Tibial nerve (tissue), 4 donors: Measurements from ENCODE around the gene TLCD2. TPM values are rescaled to one million over a fixed set of nuclear protein-coding genes. Genes with fewer than 3 reads are reported as not detected.
"Not testable (repeated sequence)": the region's sequence is repeated elsewhere in the genome, so short reads cannot be mapped to it uniquely, and the experiment has no call there.

Source experiments
- DNase-seq, 2 donors: peaks; one replicate each; pipeline ENCODE4 v3.0.0-alpha.2; 2019; ENCODE audit warnings: low spot score in 2 of 2
- H3K27ac ChIP-seq, 4 donors: fragments of 200-600 bp; sonication (generic) in 3 of 4; one replicate each; pipeline ENCODE4 v1.5.1; 2017 to 2019; ENCODE audit warnings: mild to moderate bottlenecking in 1 of 4
- H3K27me3 ChIP-seq, 2 donors: fragments of 200-600 bp; sonication (generic) in 1 of 2; one replicate each; pipeline versions ENCODE4 v1.5.1 to v1.6.0; 2017 to 2019
- H3K36me3 ChIP-seq, 3 donors: fragments of 200-600 bp; sonication (generic); one replicate each; pipeline ENCODE4 v1.5.1; 2018 to 2019
- H3K4me1 ChIP-seq, 4 donors: fragments of 200-600 bp; sonication (generic) in 3 of 4; one replicate each; pipeline ENCODE4 v1.5.1; 2017 to 2019
- H3K4me3 ChIP-seq, 4 donors: fragments of 200-600 bp; sonication (generic) in 3 of 4; one replicate each; pipeline ENCODE4 v1.5.1; 2017 to 2019; ENCODE audit warnings: mild to moderate bottlenecking in 1 of 4, moderate library complexity in 1 of 4
- H3K9me3 ChIP-seq, 4 donors: fragments of 200-600 bp; sonication (generic) in 3 of 4; one replicate each; pipeline ENCODE4 v1.5.1; 2017 to 2019
- EP300 ChIP-seq, 2 donors: sonication (generic); formaldehyde crosslinking; IDR thresholded peaks; one replicate each; pipeline ENCODE4 v1.6.1; 2017; ENCODE audit warnings: antibody characterized with exemption in 2 of 2, mild to moderate bottlenecking in 1 of 2
- POLR2A ChIP-seq, 2 donors: fragments of 450-650 bp; IDR thresholded peaks; one replicate each; pipeline ENCODE4 v1.6.1; 2017; ENCODE audit warnings: antibody characterized with exemption in 2 of 2, mild to moderate bottlenecking in 2 of 2, moderate library complexity in 2 of 2
- WGBS, 2 donors: methylation state at CpG; one replicate each; pipeline ENCODE4 v1.1.5; 2018; 5-methylcytosine and 5-hydroxymethylcytosine counted together
- total RNA-seq, 4 donors: library from RNA; depleted of rRNA; stranded (reverse); fragments of >200 nt; gene quantifications; one replicate each; pipeline ENCODE4 v1.1.0, GENCODE V29; 2016
- TF ChIP-seq, protein P1 (sequence below), 5 experiments: fragments of 200-600 bp in 3 of 5; fragments of 450-650 bp in 2 of 5; sonication (generic) in 3 of 5; IDR thresholded peaks; one replicate each; pipeline ENCODE4 v1.5.1; 2016 to 2019; ENCODE audit warnings: antibody characterized with exemption in 5 of 5, mild to moderate bottlenecking in 3 of 5, moderate library complexity in 2 of 5

The TLCD2 gene
- total RNA-seq, 4 donors from 2014 or later: 7.5 to 11.8 (median 11.1) TPM

DNA sequence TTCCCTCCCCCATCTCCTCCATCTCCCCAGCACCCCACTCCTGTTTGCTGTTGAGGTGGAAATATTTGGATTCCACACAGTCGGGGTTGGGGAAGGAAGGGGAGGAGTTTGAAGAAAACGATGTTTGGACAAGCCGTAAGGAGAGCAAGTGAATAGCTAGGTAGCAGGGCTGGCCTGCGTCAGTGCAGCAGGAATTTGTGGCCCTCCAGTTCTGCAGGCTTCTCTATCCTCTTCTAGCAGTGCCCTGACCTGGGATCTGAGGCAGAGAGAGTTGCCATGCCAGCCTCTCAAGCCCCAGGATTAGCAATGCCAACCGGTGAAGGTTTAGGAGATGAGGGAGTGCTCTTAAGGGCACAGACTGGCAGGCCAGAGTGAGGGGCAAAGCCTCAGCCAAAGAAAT lies 12.5 kb downstream of the TLCD2 start:
- H3K4me1 ChIP-seq: no peaks in the 10 kb centered on the region
- DNase-seq: no peak
- H3K36me3 ChIP-seq: no peaks in the 10 kb centered on the region
- no peak overlapping the region for H3K27ac ChIP-seq
- TF ChIP-seq EP300 (IDR thresholded peaks at IDR 0.05) (no peak), POLR2A (IDR thresholded peaks at IDR 0.05) (no peak)
- TF ChIP-seq, protein P1, sequence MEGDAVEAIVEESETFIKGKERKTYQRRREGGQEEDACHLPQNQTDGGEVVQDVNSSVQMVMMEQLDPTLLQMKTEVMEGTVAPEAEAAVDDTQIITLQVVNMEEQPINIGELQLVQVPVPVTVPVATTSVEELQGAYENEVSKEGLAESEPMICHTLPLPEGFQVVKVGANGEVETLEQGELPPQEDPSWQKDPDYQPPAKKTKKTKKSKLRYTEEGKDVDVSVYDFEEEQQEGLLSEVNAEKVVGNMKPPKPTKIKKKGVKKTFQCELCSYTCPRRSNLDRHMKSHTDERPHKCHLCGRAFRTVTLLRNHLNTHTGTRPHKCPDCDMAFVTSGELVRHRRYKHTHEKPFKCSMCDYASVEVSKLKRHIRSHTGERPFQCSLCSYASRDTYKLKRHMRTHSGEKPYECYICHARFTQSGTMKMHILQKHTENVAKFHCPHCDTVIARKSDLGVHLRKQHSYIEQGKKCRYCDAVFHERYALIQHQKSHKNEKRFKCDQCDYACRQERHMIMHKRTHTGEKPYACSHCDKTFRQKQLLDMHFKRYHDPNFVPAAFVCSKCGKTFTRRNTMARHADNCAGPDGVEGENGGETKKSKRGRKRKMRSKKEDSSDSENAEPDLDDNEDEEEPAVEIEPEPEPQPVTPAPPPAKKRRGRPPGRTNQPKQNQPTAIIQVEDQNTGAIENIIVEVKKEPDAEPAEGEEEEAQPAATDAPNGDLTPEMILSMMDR (IDR thresholded peaks at IDR 0.05): no peak
- no peak overlapping the region for H3K4me3 ChIP-seq
- no peaks in the 10 kb centered on the region for H3K9me3 ChIP-seq
- 44% methylated on average over 5 of the region's 5 CpGs for WGBS, 2 donors
- H3K27me3 ChIP-seq: no peaks in the 10 kb centered on the region

GRCh38 chr17:1695365-1695764 lies 14.8 kb downstream of the TLCD2 start:
- Histone ChIP-seq H3K36me3 (no peaks in the 10 kb centered on the region), H3K4me1 (no peaks in the 10 kb centered on the region), H3K27me3 (no peaks in the 10 kb centered on the region), H3K27ac (no peak overlapping the region), H3K9me3 (peaks cover 0 to 2% (median 0%) of the 10 kb centered on the region in 4 donors), H3K4me3 (no peak overlapping the region)
- DNase-seq: no peak
- WGBS, 2 donors: 90 to 91% methylated on average over 8 of the region's 8 CpGs
- no peak for TF ChIP-seq EP300 (IDR thresholded peaks at IDR 0.05)
- TF ChIP-seq, protein P1 (IDR thresholded peaks at IDR 0.05): no peak

GRCh38 chr17:1693339-1693738 lies 16.8 kb downstream of the TLCD2 start:
- no peak overlapping the region for H3K4me3 ChIP-seq
- TF ChIP-seq EP300 (IDR thresholded peaks at IDR 0.05) (no peak), POLR2A (IDR thresholded peaks at IDR 0.05) (no peak)
- TF ChIP-seq, protein P1 (IDR thresholded peaks at IDR 0.05): no peak
- no peak for DNase-seq
- WGBS, 2 donors: 83% methylated on average over 7 of the region's 7 CpGs
- no peak overlapping the region for H3K27ac ChIP-seq
- peaks cover 0 to 2% (median 0%) of the 10 kb centered on the region in 4 donors for H3K9me3 ChIP-seq
- no peaks in the 10 kb centered on the region for H3K4me1 ChIP-seq
- H3K36me3 ChIP-seq: no peaks in the 10 kb centered on the region
- H3K27me3 ChIP-seq: no peaks in the 10 kb centered on the region

- no peak for DNase-seq
- WGBS, 2 donors: 76 to 84% methylated on average over 7 to 8 of the region's 8 CpGs
- H3K27ac ChIP-seq: no peak overlapping the region
Observed at GRCh38 chr17:1690544-1691221, 19.5 kb downstream of the TLCD2 start.

DNA sequence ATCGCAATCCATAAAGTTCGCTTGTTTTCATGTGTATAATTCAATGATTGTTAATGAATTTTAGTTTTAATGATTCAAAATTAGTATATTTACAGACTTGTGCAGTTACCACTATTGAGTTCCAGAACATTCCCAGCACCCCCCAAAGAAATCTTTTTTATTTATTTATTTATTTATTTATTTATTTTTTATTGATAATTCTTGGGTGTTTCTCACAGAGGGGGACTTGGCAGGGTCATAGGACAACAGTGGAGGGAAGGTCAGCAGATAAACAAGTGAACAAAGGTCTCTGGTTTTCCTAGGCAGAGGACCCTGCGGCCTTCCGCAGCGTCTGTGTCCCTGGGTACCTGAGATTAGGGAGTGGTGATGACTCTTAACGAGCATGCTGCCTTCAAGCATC lies 21.8 kb downstream of the TLCD2 start:
- peaks cover 0 to 11% (median 5%) of the 10 kb centered on the region in 4 donors for H3K4me1 ChIP-seq
- 69 to 77% methylated on average over 6 of the region's 6 CpGs for WGBS, 2 donors
- not testable (repeated sequence) for H3K36me3 ChIP-seq, H3K4me3 ChIP-seq, H3K27ac ChIP-seq, DNase-seq, H3K9me3 ChIP-seq, H3K27me3 ChIP-seq

More at GRCh38 chr17:1690544-1691221, 19.5 kb downstream of the TLCD2 start:
- H3K4me3 ChIP-seq: no peak overlapping the region
- H3K36me3 ChIP-seq: no peaks in the 10 kb centered on the region
- TF ChIP-seq POLR2A (IDR thresholded peaks at IDR 0.05) (no peak), EP300 (IDR thresholded peaks at IDR 0.05) (no peak)
- TF ChIP-seq, protein P1 (IDR thresholded peaks at IDR 0.05): no peak
- no peaks in the 10 kb centered on the region for H3K27me3 ChIP-seq
- H3K9me3 ChIP-seq: peaks cover 0 to 2% (median 0%) of the 10 kb centered on the region in 4 donors
- H3K4me1 ChIP-seq: no peaks in the 10 kb centered on the region
